OCI-LY7 (cell line): ENCODE results near the gene FTO.

Experiments
- CTCF ChIP-seq: fragments of 200-600 bp; sonication (generic); conservative IDR thresholded peaks from 2 replicates; pipeline ENCODE4 v1.5.1; 2014; ENCODE audit warnings: mild to moderate bottlenecking, antibody characterized with exemption, low read length, moderate library complexity, mixed read lengths
- EZH2phosphoT487 ChIP-seq: fragments of 200-600 bp; sonication (generic); IDR thresholded peaks from 2 replicates; pipeline ENCODE4 v1.6.1; 2018; ENCODE audit warnings: low read depth, borderline replicate concordance, mild to moderate bottlenecking, mixed run types, antibody characterized with exemption, low read length, moderate library complexity, mixed read lengths

- no peak for TF ChIP-seq CTCF
- TF ChIP-seq EZH2phosphoT487: no peak
Observed at GRCh38 chr16:53816211-53816836, 112.4 kb downstream of the FTO start.
